ENCODE measurements around the gene ATXN2L.

DNA sequence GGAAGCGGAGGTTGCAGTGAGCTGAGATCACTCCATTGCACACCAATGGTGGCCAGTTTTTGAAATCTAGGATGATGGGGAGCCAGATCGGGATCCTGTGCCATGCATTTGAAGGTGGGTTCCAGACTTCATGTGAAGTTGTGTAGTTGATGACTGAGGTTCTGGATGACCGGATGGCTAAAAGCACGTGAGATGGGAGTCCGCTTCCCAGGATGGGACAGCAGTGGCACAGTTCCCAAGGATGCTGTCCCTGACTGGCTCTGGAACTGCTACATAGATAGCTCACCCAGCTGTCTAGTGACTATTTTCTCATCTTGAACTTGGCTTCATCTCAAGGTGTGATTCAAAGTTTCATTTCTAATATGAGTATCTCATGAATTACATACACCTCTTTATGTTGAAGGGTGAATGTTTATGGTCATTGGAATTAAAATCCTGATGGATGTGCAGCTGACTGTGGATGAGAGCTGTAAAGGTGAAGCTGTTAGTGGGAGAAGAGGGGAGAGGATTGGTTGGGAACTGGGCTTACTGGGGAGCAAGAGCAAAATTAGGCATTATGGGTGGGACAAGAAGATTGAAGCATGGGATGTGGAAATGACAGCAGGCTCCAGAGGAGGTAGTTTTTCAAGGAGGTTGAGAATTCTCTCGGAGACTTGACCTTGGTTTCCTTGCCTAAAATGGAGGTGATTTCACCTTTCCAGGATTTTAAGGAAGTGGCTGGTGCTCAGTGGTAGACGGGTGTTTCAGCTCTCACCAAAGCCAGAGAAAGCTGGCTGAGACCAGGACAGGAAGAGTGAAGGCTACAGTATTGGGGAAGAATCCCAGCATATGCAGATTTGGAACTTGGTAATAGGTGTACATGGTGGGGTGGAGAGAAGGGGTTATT lies 15.1 kb downstream of the ATXN2L start:
- TF ChIP-seq, protein P1, sequence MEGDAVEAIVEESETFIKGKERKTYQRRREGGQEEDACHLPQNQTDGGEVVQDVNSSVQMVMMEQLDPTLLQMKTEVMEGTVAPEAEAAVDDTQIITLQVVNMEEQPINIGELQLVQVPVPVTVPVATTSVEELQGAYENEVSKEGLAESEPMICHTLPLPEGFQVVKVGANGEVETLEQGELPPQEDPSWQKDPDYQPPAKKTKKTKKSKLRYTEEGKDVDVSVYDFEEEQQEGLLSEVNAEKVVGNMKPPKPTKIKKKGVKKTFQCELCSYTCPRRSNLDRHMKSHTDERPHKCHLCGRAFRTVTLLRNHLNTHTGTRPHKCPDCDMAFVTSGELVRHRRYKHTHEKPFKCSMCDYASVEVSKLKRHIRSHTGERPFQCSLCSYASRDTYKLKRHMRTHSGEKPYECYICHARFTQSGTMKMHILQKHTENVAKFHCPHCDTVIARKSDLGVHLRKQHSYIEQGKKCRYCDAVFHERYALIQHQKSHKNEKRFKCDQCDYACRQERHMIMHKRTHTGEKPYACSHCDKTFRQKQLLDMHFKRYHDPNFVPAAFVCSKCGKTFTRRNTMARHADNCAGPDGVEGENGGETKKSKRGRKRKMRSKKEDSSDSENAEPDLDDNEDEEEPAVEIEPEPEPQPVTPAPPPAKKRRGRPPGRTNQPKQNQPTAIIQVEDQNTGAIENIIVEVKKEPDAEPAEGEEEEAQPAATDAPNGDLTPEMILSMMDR (IDR thresholded peaks at IDR 0.05; ENCODE audit: low read depth, low read length, poor library complexity, severe bottlenecking): no peak
- no peak for TF ChIP-seq EZH2phosphoT487 (IDR thresholded peaks at IDR 0.05; ENCODE audit: borderline replicate concordance, low read length)

Measured in DOHH2 (cell line).